Liver (tissue), 9 donors: ENCODE data around the gene PARP3. TPM values are rescaled to one million over a fixed set of nuclear protein-coding genes. Genes with fewer than 3 reads are reported as not detected.

Experiments used
- DNase-seq: peaks from one replicate; pipeline ENCODE4 v3.0.0-alpha.2; 2017; ENCODE audit warnings: low spot score
- H3K27ac ChIP-seq, 2 donors: one replicate each; pipeline ENCODE4 v1.7.0; 2013; ENCODE audit warnings: inconsistent platforms in 2 of 2, low read length in 2 of 2, control low read depth in 1 of 2, low read depth in 1 of 2, mild to moderate bottlenecking in 1 of 2
- H3K27me3 ChIP-seq, 4 donors: one replicate each; pipeline versions ENCODE4 v1.6.1 to v1.7.0; 2013; ENCODE audit warnings: low read length in 3 of 4, inconsistent platforms in 1 of 4, mild to moderate bottlenecking in 1 of 4, moderate library complexity in 1 of 4; ENCODE audit not compliant: control insufficient read depth in 4 of 4, insufficient read depth in 4 of 4
- H3K36me3 ChIP-seq, 4 donors: one replicate each; pipeline versions ENCODE4 v1.6.1 to v1.7.0; 2013; ENCODE audit warnings: low read length in 3 of 4, mild to moderate bottlenecking in 3 of 4, low read depth in 1 of 4, moderate library complexity in 1 of 4; ENCODE audit not compliant: control insufficient read depth in 4 of 4, insufficient read depth in 3 of 4
- H3K4me1 ChIP-seq, 4 donors: one replicate each; pipeline versions ENCODE4 v1.6.1 to v1.7.0; 2013; ENCODE audit warnings: low read length in 3 of 4, mild to moderate bottlenecking in 3 of 4, moderate library complexity in 1 of 4; ENCODE audit not compliant: control insufficient read depth in 4 of 4, insufficient read depth in 4 of 4
- H3K4me3 ChIP-seq, 3 donors: one replicate each; pipeline versions ENCODE4 v1.6.1 to v1.7.0; 2013; ENCODE audit warnings: low read length in 3 of 3, control low read depth in 1 of 3, low read depth in 1 of 3, mild to moderate bottlenecking in 1 of 3
- H3K9ac ChIP-seq, 2 donors: one replicate each; pipeline ENCODE4 v1.7.0; 2013; ENCODE audit warnings: low read length in 2 of 2, mild to moderate bottlenecking in 2 of 2, moderate library complexity in 2 of 2, control low read depth in 1 of 2, low read depth in 1 of 2
- H3K9me3 ChIP-seq, 4 donors: one replicate each; pipeline versions ENCODE4 v1.6.1 to v1.7.0; 2013; ENCODE audit warnings: low read length in 3 of 4; ENCODE audit not compliant: control insufficient read depth in 4 of 4
- ATF3 ChIP-seq: IDR thresholded peaks from 2 replicates; pipeline ENCODE4 v1.6.1; 2016; ENCODE audit warnings: antibody characterized with exemption
- CTCF ChIP-seq: fragments of 150-350 bp; IDR thresholded peaks from 2 replicates; pipeline ENCODE4 v1.5.1; 2017; ENCODE audit warnings: improper control_type of control experiment, low read depth, low read length; ENCODE audit not compliant: missing input control
- EGR1 ChIP-seq, 2 donors: IDR thresholded peaks; 2 replicates each; pipeline ENCODE4 v1.6.1; 2016 to 2018; ENCODE audit warnings: antibody characterized with exemption in 2 of 2, low read depth in 2 of 2
- FOXA1 ChIP-seq: IDR thresholded peaks from 2 replicates; pipeline ENCODE4 v1.6.1; 2016; ENCODE audit warnings: antibody characterized with exemption
- FOXA2 ChIP-seq: IDR thresholded peaks from 2 replicates; pipeline ENCODE4 v1.6.1; 2016; ENCODE audit warnings: antibody characterized with exemption
- GABPA ChIP-seq, 2 donors: IDR thresholded peaks in 1 of 2; conservative IDR thresholded peaks in 1 of 2; 2 replicates each; pipeline ENCODE4 v1.6.1; 2016; ENCODE audit warnings: antibody characterized with exemption in 2 of 2, mild to moderate bottlenecking in 1 of 2, moderate library complexity in 1 of 2
- HNF4A ChIP-seq, 2 donors: conservative IDR thresholded peaks; 2 replicates each; pipeline ENCODE4 v1.6.1; 2016; ENCODE audit warnings: antibody characterized with exemption in 2 of 2, mild to moderate bottlenecking in 2 of 2
- HNF4G ChIP-seq: IDR thresholded peaks from 2 replicates; pipeline ENCODE4 v1.6.1; 2016; ENCODE audit warnings: antibody characterized with exemption
- JUND ChIP-seq, 2 donors: IDR thresholded peaks; 2 replicates each; pipeline ENCODE4 v1.6.1; 2016; ENCODE audit warnings: antibody characterized with exemption in 2 of 2
- MAX ChIP-seq: IDR thresholded peaks from 2 replicates; pipeline ENCODE4 v1.6.1; 2016; ENCODE audit warnings: antibody characterized with exemption
- NR2F2 ChIP-seq: IDR thresholded peaks from 2 replicates; pipeline ENCODE4 v1.6.1; 2016; ENCODE audit warnings: antibody characterized with exemption
- RAD21 ChIP-seq, 2 donors: IDR thresholded peaks; 2 replicates each; pipeline ENCODE4 v1.6.1; 2016; ENCODE audit warnings: antibody characterized with exemption in 2 of 2, mild to moderate bottlenecking in 2 of 2
- REST ChIP-seq: IDR thresholded peaks from 2 replicates; pipeline ENCODE4 v1.6.1; 2016; ENCODE audit warnings: antibody characterized with exemption, mild to moderate bottlenecking
- RXRA ChIP-seq, 2 donors: IDR thresholded peaks; 2 replicates each; pipeline ENCODE4 v1.6.1; 2017 to 2018; ENCODE audit warnings: antibody characterized with exemption in 2 of 2, mild to moderate bottlenecking in 1 of 2
- SP1 ChIP-seq: IDR thresholded peaks from 2 replicates; pipeline ENCODE4 v1.6.1; 2018; ENCODE audit warnings: antibody characterized with exemption, mild to moderate bottlenecking
- TAF1 ChIP-seq: conservative IDR thresholded peaks from 2 replicates; pipeline ENCODE4 v1.6.1; 2016; ENCODE audit warnings: antibody characterized with exemption, mild to moderate bottlenecking
- YY1 ChIP-seq: IDR thresholded peaks from 2 replicates; pipeline ENCODE4 v1.6.1; 2016; ENCODE audit warnings: antibody characterized with exemption, mild to moderate bottlenecking
- ZBTB33 ChIP-seq: IDR thresholded peaks from 2 replicates; pipeline ENCODE4 v1.6.1; 2016; ENCODE audit warnings: antibody characterized with exemption
- WGBS: extraction: QIAGEN DNeasy Blood & Tissue Kit; methylation state at CpG from one replicate; pipeline ENCODE4 v1.1.7; 2013; 5-methylcytosine and 5-hydroxymethylcytosine counted together
- polyA plus RNA-seq, 2 donors: library from polyadenylated mRNA; stranded (reverse) in 1 of 2; unstranded in 1 of 2; fragments of 200-250 nt in 1 of 2; fragments of >200 nt in 1 of 2; fragmentation: Nextera tagmentation in 1 of 2; extraction: Ambion mirVana in 1 of 2; gene quantifications; one replicate each; pipeline versions ENCODE4 v1.2.1 to v1.2.3, GENCODE V29; 2013 to 2015
- total RNA-seq, 2 donors: library from RNA; depleted of rRNA; stranded (reverse); fragments of >200 nt; gene quantifications; one replicate each; pipeline ENCODE4 v1.2.3, GENCODE V29; 2014
- donor health status: healthy.
- donor health status: healthy.
- donor health status: healthy.
- donor health status: healthy.
- donor health status: healthy.

PARP3 gene
- total and polyA plus RNA-seq, 4 donors: 1.5 to 21.4 (median 12.7) TPM

- TF ChIP-seq MAX (no peak), SP1 (no peak), ZBTB33 (no peak), NR2F2 (no peak), EGR1 (IDR thresholded peaks at IDR 0.05; ENCODE audit: low read depth in 2 of 2) (no peak), RAD21 (IDR thresholded peaks at IDR 0.05) (no peak), GABPA (IDR thresholded peaks at IDR 0.05 in 1 of 2, conservative IDR thresholded peaks at IDR 0.05 in 1 of 2) (no peak), FOXA2 (no peak), TAF1 (no peak), RXRA (IDR thresholded peaks at IDR 0.05) (no peak), YY1 (no peak), HNF4G (no peak), HNF4A (conservative IDR thresholded peaks at IDR 0.05) (no peak), FOXA1 (no peak), REST (no peak), JUND (IDR thresholded peaks at IDR 0.05) (no peak), CTCF (no peak), ATF3 (no peak)
- Histone ChIP-seq H3K27me3 (no peaks in the 10 kb centered on the region), H3K9ac (no peak overlapping the region), H3K4me1 (peaks cover 5 to 25% (median 21%) of the 10 kb centered on the region in 4 donors), H3K4me3 (no peak overlapping the region), H3K9me3 (no peaks in the 10 kb centered on the region), H3K27ac (no peak overlapping the region), H3K36me3 (no peaks in the 10 kb centered on the region)
- 89% methylated on average over 12 of the region's 12 CpGs for WGBS
- no peak for DNase-seq
Measured at GRCh38 chr3:51963951-51964451, 21.8 kb downstream of the PARP3 start.
